ENCODE results near the gene PDE6B.

The PDE6B gene

DNA sequence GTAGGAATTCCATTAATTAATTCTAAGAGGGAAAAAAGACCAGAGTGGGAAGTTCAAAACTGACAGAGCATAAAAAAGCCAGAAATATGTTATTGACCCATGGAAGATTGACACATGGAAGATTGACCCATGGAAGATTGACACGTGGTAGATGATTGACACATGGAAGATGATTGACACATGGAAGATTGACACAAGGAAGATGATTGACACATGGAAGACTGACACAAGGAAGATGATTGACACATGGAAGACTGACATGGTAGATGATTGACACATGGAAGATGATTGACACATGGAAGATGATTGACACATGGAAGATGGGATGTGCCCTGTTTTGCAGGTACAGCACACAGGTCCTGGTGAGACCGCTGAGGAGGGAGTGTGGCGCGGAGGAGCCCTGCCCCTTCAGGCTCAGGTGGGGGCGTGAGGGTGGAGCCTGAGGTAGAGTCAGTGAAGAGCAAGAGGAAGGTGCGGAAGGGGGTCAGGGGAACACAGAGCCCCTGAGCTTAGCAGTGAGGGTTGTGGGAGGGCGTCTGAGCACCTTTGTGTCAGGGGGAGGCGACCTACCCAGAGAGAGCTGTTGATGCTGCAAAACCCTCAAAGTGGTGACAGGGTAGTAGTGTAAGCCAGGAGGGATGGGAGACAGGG, 15.8 kb upstream of the PDE6B start:
- no peak for DNase-seq
- H3K27ac Mint-ChIP-seq = no peak overlapping the region
- peaks cover 0 to 6% of the 10 kb centered on the region in 2 donors for H3K36me3 Mint-ChIP-seq
- no peak overlapping the region for H3K4me3 Mint-ChIP-seq
- peaks cover 9 to 11% of the 10 kb centered on the region in 2 donors for H3K4me1 Mint-ChIP-seq
- H3K27me3 Mint-ChIP-seq = peaks cover 6 to 22% of the 10 kb centered on the region in 2 donors
- H3K9me3 Mint-ChIP-seq = peaks cover 4 to 6% of the 10 kb centered on the region in 2 donors
- ATAC-seq (replicated peaks) = no peak

DNA sequence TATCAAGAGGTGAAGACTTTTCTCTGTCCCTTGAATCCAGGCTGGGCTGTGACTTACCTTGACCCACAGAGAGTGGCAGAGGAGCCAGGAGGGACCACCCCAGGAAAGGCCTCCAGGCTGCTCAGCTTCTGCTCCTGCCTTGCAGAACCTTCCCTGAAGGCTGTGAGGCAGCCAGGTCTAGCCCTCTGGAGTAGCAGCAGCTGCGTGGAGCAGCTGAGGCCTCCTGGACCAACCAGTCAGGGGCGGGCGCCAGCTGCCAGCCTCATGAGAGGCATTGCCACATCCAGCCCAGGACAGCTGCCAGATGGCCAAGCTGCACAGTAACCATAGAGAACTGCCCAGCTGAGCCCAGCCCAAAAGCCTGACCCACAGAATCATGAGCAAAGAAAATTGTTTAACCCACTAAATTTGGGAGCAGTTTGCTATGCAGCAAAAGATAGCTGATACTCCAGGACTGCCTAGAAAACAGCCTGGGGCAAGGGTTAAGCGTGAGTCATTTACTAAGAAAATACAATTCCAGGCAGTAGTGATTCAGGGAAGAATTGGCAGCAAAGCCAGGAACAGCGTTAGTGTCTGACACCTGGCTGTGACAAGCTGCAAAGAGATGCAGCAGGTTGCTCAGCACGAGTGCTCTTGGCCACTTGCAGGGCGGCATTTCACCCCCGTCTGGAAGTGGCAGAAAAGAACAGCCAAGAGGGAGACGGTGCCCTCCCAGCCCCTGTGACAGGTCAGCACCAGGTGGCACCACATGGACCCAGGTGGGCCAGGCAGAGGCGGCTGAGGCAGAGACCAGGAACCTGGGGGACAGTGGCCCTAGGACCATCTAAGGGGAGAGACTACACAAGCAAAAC, 14.7 kb upstream of the PDE6B start:
- H3K27ac Mint-ChIP-seq = peak overlapping the region; percentile 21
- no peak overlapping the region for H3K4me3 Mint-ChIP-seq
- peaks cover 12 to 24% of the 10 kb centered on the region in 2 donors for H3K27me3 Mint-ChIP-seq
- H3K36me3 Mint-ChIP-seq = peaks cover 0 to under 1% of the 10 kb centered on the region in 2 donors
- DNase-seq = no peak
- H3K9me3 Mint-ChIP-seq = peaks cover 4 to 6% of the 10 kb centered on the region in 2 donors
- peaks cover 3 to 4% of the 10 kb centered on the region in 2 donors for H3K4me1 Mint-ChIP-seq
- ATAC-seq (replicated peaks) = no peak

DNA sequence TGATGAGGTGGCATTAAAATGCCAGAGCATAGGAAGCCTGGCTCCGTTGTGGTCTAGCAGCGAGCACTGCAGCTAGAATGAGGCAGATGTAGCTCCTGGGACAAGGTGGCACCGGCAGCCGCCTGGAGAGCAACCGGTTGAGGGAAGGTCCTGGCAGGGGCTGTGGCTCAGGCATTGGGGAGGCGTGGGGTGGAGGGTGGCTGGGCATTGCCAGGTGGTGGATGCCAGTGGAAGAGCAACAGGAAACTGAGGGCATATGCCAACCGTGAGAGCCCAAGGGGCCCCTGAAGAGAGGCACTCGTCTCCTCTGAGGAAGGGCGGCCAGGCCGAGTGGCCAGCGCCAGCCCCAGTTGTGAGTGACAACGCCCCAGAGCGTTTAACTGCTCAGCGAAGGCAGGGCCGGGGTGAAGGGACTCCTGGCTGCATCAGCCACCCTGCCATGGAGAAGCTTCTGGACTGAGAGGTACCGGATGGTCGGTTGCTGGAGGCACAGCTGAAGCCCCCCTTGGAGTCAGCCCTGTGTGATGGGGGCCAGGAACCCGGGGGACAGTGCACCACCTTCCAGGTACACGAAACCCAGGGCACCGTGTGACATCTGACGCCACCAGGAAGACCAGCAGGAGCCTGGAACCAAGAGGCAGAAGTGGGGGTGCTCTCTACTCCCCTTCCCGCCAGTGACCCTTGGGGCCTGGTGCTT, 13.2 kb upstream of the PDE6B start:
- DNase-seq = no peak
- Mint-ChIP-seq H3K27me3 (peaks cover 13 to 30% of the 10 kb centered on the region in 2 donors), H3K4me3 (no peak overlapping the region), H3K36me3 (no peaks in the 10 kb centered on the region), H3K9me3 (peaks cover 4 to 6% of the 10 kb centered on the region in 2 donors), H3K4me1 (no peaks in the 10 kb centered on the region), H3K27ac (no peak overlapping the region)
- no peak for ATAC-seq (replicated peaks)

DNA sequence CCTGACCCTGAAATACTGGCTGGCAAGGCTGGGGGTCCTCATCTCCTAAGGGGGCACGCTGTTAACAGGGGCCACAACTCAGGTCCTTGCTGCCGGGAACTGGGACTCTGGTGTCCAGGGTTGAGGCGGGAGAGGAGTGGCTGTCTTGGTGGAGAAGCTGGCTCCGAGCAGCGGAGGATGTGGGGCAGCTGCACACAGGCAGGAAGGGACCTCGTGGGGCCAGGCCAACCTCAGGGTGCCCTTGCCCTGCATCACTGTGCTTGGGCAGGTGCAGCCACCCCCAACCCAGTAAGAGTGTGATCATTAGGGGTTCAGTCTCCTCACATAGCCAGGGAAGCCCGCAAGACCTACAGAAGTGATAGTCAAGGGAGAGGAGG, 12.6 kb upstream of the PDE6B start:
- Mint-ChIP-seq H3K4me1 (no peaks in the 10 kb centered on the region), H3K36me3 (peaks cover 0 to 2% of the 10 kb centered on the region in 2 donors), H3K27me3 (peaks cover 17 to 34% of the 10 kb centered on the region in 2 donors), H3K9me3 (peaks cover 6 to 8% of the 10 kb centered on the region in 2 donors), H3K4me3 (no peak overlapping the region), H3K27ac (no peak overlapping the region)
- no peak for ATAC-seq (replicated peaks)
- no peak for DNase-seq

DNA sequence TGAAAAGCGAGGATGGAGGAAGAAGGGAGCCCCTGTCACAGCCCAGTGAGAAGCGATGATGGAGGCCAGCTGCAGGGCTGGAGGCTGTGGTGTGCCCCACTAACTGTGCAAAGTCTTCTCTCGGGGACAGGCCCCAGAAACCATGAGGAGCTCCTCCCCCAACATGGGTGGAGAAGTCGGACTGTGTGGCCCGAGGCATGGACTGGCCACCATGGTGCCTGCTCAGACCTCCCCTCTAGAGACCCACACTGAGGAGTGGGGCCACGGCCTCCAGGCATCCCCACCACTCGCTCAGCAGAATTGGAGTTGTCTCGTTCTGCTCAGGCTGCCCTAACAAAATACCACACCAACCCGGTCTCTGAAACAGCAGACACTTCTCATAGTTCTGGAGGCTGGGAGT, 12.2 kb upstream of the PDE6B start:
- DNase-seq = no peak
- Mint-ChIP-seq H3K9me3 (peaks cover 6 to 12% of the 10 kb centered on the region in 2 donors), H3K36me3 (peaks cover 0 to 4% of the 10 kb centered on the region in 2 donors), H3K27ac (no peak overlapping the region), H3K4me1 (no peaks in the 10 kb centered on the region), H3K27me3 (peaks cover 21 to 38% of the 10 kb centered on the region in 2 donors), H3K4me3 (no peak overlapping the region)
- no peak for ATAC-seq (replicated peaks)

DNA sequence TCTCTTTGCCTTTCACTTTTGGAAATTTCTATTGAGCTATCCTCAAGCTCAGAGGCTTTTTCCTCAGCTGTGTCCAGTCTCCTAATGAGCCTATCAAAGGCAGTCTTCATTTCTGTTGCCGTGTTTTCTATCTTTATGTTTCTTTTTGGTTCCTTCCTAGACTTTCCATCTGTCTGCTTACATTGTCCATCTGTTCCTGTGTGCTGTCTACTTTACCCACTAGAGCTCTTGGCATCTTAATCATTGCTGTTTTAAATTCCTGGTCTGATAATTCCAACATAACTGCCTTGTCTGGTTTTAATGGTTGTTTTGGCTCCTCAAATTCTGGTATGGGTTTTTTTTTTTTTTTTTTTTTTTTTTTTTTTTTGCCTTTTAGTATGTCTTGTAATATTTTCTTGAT, 9.3 kb upstream of the PDE6B start:
- H3K4me3 Mint-ChIP-seq = no peak overlapping the region
- H3K27me3 Mint-ChIP-seq = peaks cover 25 to 28% of the 10 kb centered on the region in 2 donors
- H3K4me1 Mint-ChIP-seq = no peaks in the 10 kb centered on the region
- H3K27ac Mint-ChIP-seq = no peak overlapping the region
- ATAC-seq (replicated peaks) (no peak), DNase-seq (no peak)
- peaks cover 0 to 5% of the 10 kb centered on the region in 2 donors for H3K36me3 Mint-ChIP-seq
- peaks cover 2 to 8% of the 10 kb centered on the region in 2 donors for H3K9me3 Mint-ChIP-seq

DNA sequence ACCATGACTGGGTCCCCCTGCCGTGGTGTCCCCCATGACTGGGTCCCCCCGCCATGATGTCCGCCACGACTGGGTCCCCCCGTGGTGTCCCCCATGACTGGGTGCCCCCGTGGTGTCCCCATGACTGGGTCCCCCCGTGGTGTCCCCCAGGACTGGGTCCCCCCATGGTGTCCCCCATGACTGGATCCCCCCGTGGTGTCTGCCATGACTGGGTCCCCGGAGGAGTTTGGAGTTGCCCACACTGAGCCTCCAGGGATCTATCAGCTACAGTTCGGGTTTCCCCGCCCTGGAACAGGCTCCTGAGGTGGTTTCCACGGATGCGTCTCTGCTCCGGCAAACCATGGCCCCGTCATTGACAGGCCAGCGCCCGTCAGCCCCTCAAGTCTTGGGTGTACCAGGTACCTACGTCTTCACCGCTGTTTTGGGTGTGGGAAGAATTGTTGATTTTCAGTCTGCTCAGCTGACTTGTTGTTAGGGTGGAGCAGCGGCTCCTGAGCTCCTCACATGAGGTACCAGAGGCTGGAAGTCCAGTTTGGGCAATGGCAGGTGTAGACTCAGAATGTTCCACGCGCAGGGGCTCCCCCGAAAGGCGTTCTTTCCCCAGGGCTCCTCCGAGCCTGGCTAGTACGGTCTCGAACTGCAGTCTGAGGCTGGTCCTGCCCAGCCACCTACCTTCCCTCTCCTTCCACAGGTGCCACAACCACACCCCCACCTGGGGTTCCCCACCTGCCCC, 8.3 kb upstream of the PDE6B start:
- H3K4me3 Mint-ChIP-seq = no peak overlapping the region
- no peak for ATAC-seq (replicated peaks)
- peaks cover 0 to 5% of the 10 kb centered on the region in 2 donors for H3K36me3 Mint-ChIP-seq
- H3K4me1 Mint-ChIP-seq = no peaks in the 10 kb centered on the region
- peaks cover 28 to 34% of the 10 kb centered on the region in 2 donors for H3K27me3 Mint-ChIP-seq
- no peak overlapping the region for H3K27ac Mint-ChIP-seq
- peaks cover 2 to 8% of the 10 kb centered on the region in 2 donors for H3K9me3 Mint-ChIP-seq
- DNase-seq = no peak

DNA sequence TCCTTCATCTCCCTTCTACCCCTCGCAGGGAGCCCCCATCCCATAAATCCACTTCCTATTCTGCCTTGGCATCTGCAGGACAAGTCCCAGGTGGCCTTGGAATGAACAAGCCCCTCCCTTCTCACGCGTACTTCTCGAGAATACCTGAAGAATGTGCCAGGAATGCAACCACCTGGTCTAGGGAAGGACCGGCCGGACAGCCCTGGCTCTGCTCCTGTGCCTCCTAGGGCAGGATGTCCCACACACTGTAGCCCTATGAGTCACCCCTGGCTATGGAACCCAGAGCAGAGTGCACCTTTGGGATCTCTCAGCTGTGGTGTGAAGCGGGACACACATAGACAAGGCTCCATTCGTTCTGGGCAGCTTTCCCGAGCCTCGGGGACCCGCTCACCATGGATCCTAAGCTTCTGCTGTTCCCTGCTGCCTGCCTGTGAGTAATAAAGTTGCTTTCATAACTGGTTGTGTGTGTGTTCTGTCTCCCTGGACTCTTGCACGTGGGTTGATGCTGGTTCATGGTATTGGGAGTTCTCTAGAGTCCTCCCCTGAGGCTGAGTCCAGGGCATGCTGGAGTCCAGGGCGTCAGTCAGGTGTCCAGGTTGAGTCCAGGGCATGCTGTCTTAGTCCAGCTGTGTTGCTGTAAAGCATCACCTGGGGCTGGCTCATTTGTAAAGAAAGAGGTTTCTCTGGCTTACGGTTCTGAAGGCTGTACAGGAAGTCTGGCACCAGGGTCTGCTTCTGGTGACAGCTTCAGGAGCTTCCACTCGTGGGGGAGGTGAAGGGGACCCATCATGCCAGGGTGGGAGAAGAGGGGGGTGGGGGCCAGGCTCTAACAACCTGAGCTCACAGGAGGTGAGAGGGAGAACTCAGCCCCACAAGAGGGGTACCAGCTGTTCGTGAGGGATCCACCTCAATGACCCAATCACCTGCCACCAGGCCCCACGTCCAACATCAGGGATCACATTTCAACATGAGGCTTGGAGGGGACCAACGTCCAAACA, 7.4 kb upstream of the PDE6B start:
- Mint-ChIP-seq H3K36me3 (peaks cover 0 to 5% of the 10 kb centered on the region in 2 donors), H3K27ac (no peak overlapping the region), H3K4me3 (no peak overlapping the region), H3K4me1 (no peaks in the 10 kb centered on the region), H3K27me3 (peaks cover 31 to 34% of the 10 kb centered on the region in 2 donors), H3K9me3 (peaks cover 2 to 8% of the 10 kb centered on the region in 2 donors)
- ATAC-seq (replicated peaks) (no peak), DNase-seq (no peak)

DNA sequence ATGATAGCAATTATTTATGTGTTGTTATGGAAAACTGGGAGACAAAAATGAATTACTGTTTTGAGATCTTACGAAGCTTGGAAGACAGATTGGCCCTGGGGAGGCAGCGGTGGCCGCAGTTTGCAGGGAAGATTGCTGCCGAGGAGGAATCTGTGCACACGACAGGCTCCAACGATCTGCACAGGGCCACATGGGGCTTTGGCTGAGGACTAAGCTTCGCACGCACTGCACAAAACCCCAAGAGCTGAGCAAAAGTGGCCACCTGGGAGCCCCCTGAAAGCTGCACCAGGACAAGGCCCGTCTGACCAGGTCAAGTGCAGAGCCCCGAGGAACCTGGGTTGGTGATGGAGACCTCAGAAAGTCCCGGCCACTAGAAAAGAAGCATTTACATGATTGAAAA, 5.2 kb upstream of the PDE6B start:
- Mint-ChIP-seq H3K36me3 (peaks cover 0 to 5% of the 10 kb centered on the region in 2 donors), H3K27me3 (peaks cover 34 to 35% of the 10 kb centered on the region in 2 donors), H3K9me3 (peaks cover 2 to 8% of the 10 kb centered on the region in 2 donors), H3K4me3 (no peak overlapping the region), H3K27ac (no peak overlapping the region), H3K4me1 (no peaks in the 10 kb centered on the region)
- DNase-seq (no peak), ATAC-seq (replicated peaks) (no peak)

DNA sequence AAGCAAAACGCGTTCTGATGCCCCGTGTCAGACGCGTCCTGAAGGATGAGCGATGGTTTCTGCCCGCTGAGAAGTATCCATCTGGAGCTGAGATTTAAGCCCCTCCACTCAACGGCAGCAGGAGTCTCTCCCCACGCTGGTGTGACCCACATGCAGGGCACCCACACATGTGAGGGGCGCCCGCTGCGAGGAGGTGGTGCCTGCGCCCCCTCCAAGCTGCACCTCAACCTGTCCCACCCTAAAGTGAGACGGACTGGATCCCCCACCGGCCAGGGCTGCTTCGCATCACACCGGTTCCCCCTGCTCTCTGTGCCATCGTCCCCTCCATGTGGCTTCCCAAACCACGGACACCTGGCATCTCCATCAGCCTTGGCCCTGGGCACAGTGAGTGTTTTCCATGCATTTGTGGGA, 4.5 kb upstream of the PDE6B start:
- Mint-ChIP-seq H3K9me3 (peaks cover 2 to 8% of the 10 kb centered on the region in 2 donors), H3K4me3 (no peak overlapping the region), H3K27me3 (peaks cover 34% of the 10 kb centered on the region in 2 donors), H3K36me3 (peaks cover 0 to 5% of the 10 kb centered on the region in 2 donors), H3K27ac (no peak overlapping the region), H3K4me1 (no peaks in the 10 kb centered on the region)
- DNase-seq (no peak), ATAC-seq (replicated peaks) (no peak)

DNA sequence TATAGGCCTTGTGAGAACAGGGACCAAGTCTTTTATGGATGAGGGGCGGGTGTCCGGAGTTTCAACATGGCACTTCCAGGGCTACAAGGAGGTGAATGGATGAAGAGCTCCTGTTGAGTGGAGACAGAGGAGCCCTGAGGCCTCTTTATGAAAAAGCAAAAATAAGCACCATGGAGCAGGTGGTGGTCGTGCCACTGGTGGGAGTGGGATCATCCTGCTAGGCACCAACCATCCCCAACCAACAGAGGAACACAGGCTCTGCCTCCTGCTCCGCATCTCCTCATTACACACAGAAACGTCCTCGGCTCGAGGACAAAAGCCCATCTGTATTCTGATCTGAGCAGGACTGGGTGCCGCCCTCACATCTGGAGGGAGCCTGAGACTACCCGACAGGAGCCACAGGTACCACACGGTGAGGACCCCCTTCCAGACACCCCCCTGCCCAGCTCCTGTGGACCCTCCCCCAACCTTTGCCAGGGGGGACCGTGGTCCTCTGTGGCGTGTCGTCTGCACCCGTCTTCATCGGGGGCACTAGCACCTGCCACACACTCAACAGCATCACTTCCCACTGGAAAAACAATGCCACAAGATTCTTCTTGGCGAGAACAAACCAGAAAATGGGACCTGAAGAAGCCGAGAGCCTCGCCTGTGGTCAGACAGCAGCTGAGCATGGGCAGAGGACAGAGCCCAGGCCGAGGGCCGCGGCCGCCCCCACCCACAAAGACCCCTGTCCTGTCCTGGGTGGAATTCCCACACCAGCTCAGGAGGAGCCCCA, 3.9 kb upstream of the PDE6B start:
- H3K27me3 Mint-ChIP-seq = peaks cover 34 to 39% of the 10 kb centered on the region in 2 donors
- no peak for DNase-seq
- H3K9me3 Mint-ChIP-seq = peaks cover 2 to 8% of the 10 kb centered on the region in 2 donors

More for the DNA sequence above, 3.9 kb upstream of the PDE6B start:
- Mint-ChIP-seq H3K4me3 (no peak overlapping the region), H3K27ac (no peak overlapping the region), H3K36me3 (peaks cover 0 to 5% of the 10 kb centered on the region in 2 donors), H3K4me1 (no peaks in the 10 kb centered on the region)
- ATAC-seq (replicated peaks) = no peak
